Erythroblast (primary cell): ENCODE results near the gene SIPA1L3.

Experiments used
- GATA1 ChIP-seq: IDR thresholded peaks from 2 replicates; pipeline ENCODE4 v1.6.1; 2011; ENCODE audit warnings: low read depth, mild to moderate bottlenecking, control low read depth, low read length, moderate library complexity
- POLR2A ChIP-seq: IDR thresholded peaks from 2 replicates; pipeline ENCODE4 v1.6.1; 2011; ENCODE audit warnings: mild to moderate bottlenecking, low read length

DNA sequence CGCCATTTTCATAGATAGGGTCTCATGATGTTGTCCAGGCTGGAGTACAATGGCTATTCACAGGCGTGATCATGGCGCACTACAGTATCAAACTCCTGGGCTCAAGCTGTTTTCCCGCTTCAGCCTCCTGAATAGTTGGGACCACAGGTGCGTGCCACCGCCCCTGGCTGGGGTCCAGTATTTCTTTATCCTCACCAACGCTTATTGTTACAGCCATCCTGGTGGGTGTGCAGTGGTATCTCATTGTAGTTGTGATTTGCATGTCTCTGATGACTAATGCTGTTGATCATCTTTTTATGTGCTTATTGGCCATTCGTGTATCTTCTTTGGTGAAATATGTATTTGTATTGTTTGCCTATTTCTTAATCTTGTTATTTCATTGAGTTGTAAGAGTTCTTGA lies 49.0 kb downstream of the SIPA1L3 start:
- TF ChIP-seq POLR2A (no peak), GATA1 (no peak)
